ENCODE data around the gene CELA3A. TPM values are rescaled to one million over a fixed set of nuclear protein-coding genes. Genes with fewer than 3 reads are reported as not detected.

Gene CELA3A
- total RNA-seq, 1 donor from 2014 or later: not detected

- Histone ChIP-seq H3K36me3 (ENCODE audit: insufficient read depth, low read length) (no peaks in the 10 kb centered on the region), H3K79me2 (ENCODE audit: insufficient read depth, low read length) (no peaks in the 10 kb centered on the region), H2AFZ (ENCODE audit: low read depth, low read length) (no peak overlapping the region), H3K27ac (ENCODE audit: low read depth, low read length) (no peak overlapping the region), H3K9me3 (ENCODE audit: insufficient read depth, low read depth, low read length) (peaks cover 2% of the 10 kb centered on the region), H3K4me3 (ENCODE audit: insufficient read depth, low read depth, low read length) (no peak overlapping the region), H3K4me2 (ENCODE audit: low read length) (no peak overlapping the region), H3K9ac (ENCODE audit: low read length) (no peak overlapping the region), H4K20me1 (ENCODE audit: insufficient read depth, low read length) (no peaks in the 10 kb centered on the region), H3K4me1 (ENCODE audit: insufficient read depth, low read length) (peaks cover 21% of the 10 kb centered on the region), H3K27me3 (ENCODE audit: insufficient read depth, low read length) (no peaks in the 10 kb centered on the region)
- H3K27ac Mint-ChIP-seq (ENCODE audit: unreplicated experiment): no peak overlapping the region
- H3K27me3 Mint-ChIP-seq (ENCODE audit: low read depth, unreplicated experiment): no peaks in the 10 kb centered on the region
- DNase-seq (ENCODE audit: low read depth) (no peak), FAIRE-seq (no peak)
- no peak overlapping the region for H3K4me3 Mint-ChIP-seq (ENCODE audit: unreplicated experiment)
- no peaks in the 10 kb centered on the region for H3K36me3 Mint-ChIP-seq (ENCODE audit: low read depth, unreplicated experiment)
- H3K4me1 Mint-ChIP-seq (ENCODE audit: low read depth, unreplicated experiment): peaks cover 13% of the 10 kb centered on the region
- TF ChIP-seq EZH2 (IDR thresholded peaks at IDR 0.05; ENCODE audit: insufficient read depth, low read length) (no peak), CTCF (IDR thresholded peaks at IDR 0.05; ENCODE audit: insufficient read depth, low read depth, low read length) (no peak)
- peaks cover 4% of the 10 kb centered on the region for H3K9me3 Mint-ChIP-seq (ENCODE audit: unreplicated experiment)
Observed at GRCh38 chr1:22041505-22041904, 40.0 kb downstream of the CELA3A start.

- Histone ChIP-seq H4K20me1 (ENCODE audit: insufficient read depth, low read length) (no peaks in the 10 kb centered on the region), H2AFZ (ENCODE audit: low read depth, low read length) (no peak overlapping the region), H3K79me2 (ENCODE audit: insufficient read depth, low read length) (no peaks in the 10 kb centered on the region), H3K4me1 (ENCODE audit: insufficient read depth, low read length) (peaks cover 21% of the 10 kb centered on the region), H3K9me3 (ENCODE audit: insufficient read depth, low read depth, low read length) (peaks cover 2% of the 10 kb centered on the region), H3K4me3 (ENCODE audit: insufficient read depth, low read depth, low read length) (no peak overlapping the region), H3K27ac (ENCODE audit: low read depth, low read length) (no peak overlapping the region), H3K9ac (ENCODE audit: low read length) (no peak overlapping the region), H3K27me3 (ENCODE audit: insufficient read depth, low read length) (no peaks in the 10 kb centered on the region), H3K36me3 (ENCODE audit: insufficient read depth, low read length) (no peaks in the 10 kb centered on the region), H3K4me2 (ENCODE audit: low read length) (no peak overlapping the region)
- FAIRE-seq: no peak
- Mint-ChIP-seq H3K36me3 (ENCODE audit: low read depth, unreplicated experiment) (no peaks in the 10 kb centered on the region), H3K4me1 (ENCODE audit: low read depth, unreplicated experiment) (peaks cover 13% of the 10 kb centered on the region), H3K27me3 (ENCODE audit: low read depth, unreplicated experiment) (no peaks in the 10 kb centered on the region), H3K9me3 (ENCODE audit: unreplicated experiment) (peaks cover 4% of the 10 kb centered on the region), H3K27ac (ENCODE audit: unreplicated experiment) (peak overlapping the region; percentile 15), H3K4me3 (ENCODE audit: unreplicated experiment) (no peak overlapping the region)
- DNase-seq (ENCODE audit: low read depth): no peak
- TF ChIP-seq CTCF (IDR thresholded peaks at IDR 0.05; ENCODE audit: insufficient read depth, low read depth, low read length) (no peak), EZH2 (IDR thresholded peaks at IDR 0.05; ENCODE audit: insufficient read depth, low read length) (no peak)
Observed at GRCh38 chr1:22043198-22043769, 41.8 kb downstream of the CELA3A start.

GRCh38 chr1:22044690-22045420 lies 43.4 kb downstream of the CELA3A start:
- peak overlapping the region; percentile 82 for H3K4me2 ChIP-seq (ENCODE audit: low read length)
- Mint-ChIP-seq H3K4me1 (ENCODE audit: low read depth, unreplicated experiment) (peaks cover 13% of the 10 kb centered on the region), H3K27ac (ENCODE audit: unreplicated experiment) (peak overlapping the region; percentile 91), H3K27me3 (ENCODE audit: low read depth, unreplicated experiment) (no peaks in the 10 kb centered on the region), H3K9me3 (ENCODE audit: unreplicated experiment) (peaks cover 4% of the 10 kb centered on the region), H3K36me3 (ENCODE audit: low read depth, unreplicated experiment) (no peaks in the 10 kb centered on the region), H3K4me3 (ENCODE audit: unreplicated experiment) (peak overlapping the region; percentile 27)
- H3K4me1 ChIP-seq (ENCODE audit: insufficient read depth, low read length): peaks cover 18% of the 10 kb centered on the region
- FAIRE-seq (no peak), DNase-seq (ENCODE audit: low read depth) (peak; percentile 80)
- peak overlapping the region; percentile 36 for H3K4me3 ChIP-seq (ENCODE audit: insufficient read depth, low read depth, low read length)
- no peak overlapping the region for H2AFZ ChIP-seq (ENCODE audit: low read depth, low read length)
- no peaks in the 10 kb centered on the region for H3K79me2 ChIP-seq (ENCODE audit: insufficient read depth, low read length)
- TF ChIP-seq CTCF (IDR thresholded peaks at IDR 0.05; ENCODE audit: insufficient read depth, low read depth, low read length): no peak
- no peak for TF ChIP-seq EZH2 (IDR thresholded peaks at IDR 0.05; ENCODE audit: insufficient read depth, low read length)
- H3K27ac ChIP-seq (ENCODE audit: low read depth, low read length): peak overlapping the region; percentile 92
- no peaks in the 10 kb centered on the region for H3K27me3 ChIP-seq (ENCODE audit: insufficient read depth, low read length)
- H4K20me1 ChIP-seq (ENCODE audit: insufficient read depth, low read length): no peaks in the 10 kb centered on the region
- peaks cover 2% of the 10 kb centered on the region for H3K9me3 ChIP-seq (ENCODE audit: insufficient read depth, low read depth, low read length)
- H3K9ac ChIP-seq (ENCODE audit: low read length): peak overlapping the region; percentile 70
- no peaks in the 10 kb centered on the region for H3K36me3 ChIP-seq (ENCODE audit: insufficient read depth, low read length)

Data from astrocyte (in vitro differentiated cells and primary cell).